Stimulated activated CD4-positive, alpha-beta T cell treated with anti-CD3 and anti-CD28 coated beads, Interleukin-1b, Interleukin-23, amount 100 ng/mL, for 1 hour (primary cell): Measurements from ENCODE around the gene HSPB6.

Source experiments
- DNase-seq, 2 donors: peaks; one replicate each; pipeline ENCODE4 v3.0.0-alpha.2; 2020; ENCODE audit warnings: low read depth in 2 of 2

HSPB6 gene

DNA sequence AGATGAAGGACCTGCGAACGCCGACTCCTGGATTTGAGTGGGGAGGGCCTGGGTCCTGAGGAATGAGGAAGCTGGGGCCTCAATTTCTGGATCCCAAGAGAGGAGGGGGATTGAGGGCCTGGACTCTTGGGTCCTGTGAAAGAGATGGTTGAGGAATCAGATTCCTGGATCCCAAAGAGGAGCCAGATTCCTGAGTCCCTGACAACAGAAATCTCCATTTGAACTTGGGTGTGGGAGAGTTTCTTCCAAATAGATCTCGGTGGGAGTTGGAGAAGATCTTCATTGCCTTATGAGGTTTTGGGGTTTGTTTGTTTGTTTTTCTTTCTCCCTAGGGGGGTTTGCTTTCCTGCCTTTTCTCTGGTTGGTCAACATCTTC is 10.8 kb downstream of the HSPB6 start:
- no peak for DNase-seq

GRCh38 chr19:35745328-35746086 is 11.3 kb downstream of the HSPB6 start, which contains the start of the genes PSENEN and U2AF1L4:
Gene PSENEN, plus strand, starts transcription at chr19:35745651. Its CDS starts 280 bp downstream, at chr19:35745931.
Gene U2AF1L4, minus strand, starts transcription at chr19:35745418. Its CDS starts 27 bp downstream, at chr19:35745391.
- peak; percentile 78 to 96 for DNase-seq

DNA sequence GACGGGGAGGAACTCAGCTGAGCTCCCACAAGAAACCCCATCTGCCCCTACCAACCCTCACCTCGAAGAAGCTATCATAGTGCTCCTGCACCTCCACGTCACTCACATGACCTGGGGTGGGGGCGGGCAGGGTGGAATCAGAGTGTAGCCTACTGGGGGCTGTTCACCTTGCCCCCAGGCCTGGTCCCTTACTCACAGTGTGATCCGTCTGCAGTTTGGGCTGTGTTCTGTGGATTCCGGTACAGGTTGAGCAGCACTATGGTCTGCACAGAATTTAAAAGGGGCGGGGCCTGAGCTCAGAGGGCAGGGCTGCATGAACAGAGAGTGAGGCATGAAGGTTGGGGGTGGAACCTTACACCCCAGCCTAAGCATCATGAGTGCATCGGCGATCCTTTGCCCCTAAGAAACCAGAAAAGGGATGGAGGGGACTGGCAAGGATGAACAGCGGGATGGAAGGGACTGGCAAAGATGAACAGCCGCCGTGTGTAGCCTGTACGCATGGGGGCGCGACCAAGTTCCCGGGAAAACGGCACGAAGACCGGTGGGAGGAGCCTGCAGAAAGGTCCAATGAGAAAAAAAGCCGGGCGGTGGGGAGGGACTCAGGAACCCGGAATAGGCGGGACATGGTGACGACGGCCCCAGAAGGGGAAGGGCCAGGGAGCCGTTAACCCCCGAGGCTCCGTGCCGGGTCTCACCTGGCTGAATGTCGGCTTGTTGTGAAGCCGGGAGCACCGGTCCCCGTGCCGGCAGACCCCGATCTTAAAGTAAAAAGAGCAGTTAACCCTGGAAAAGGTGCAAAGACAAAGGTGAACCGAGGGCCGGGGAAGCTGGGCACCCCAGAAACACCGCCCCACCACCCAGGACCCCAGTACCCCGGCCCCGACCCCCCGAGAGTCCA is 12.2 kb downstream of the HSPB6 start:
- DNase-seq = peak; percentile 79 to 83

DNA sequence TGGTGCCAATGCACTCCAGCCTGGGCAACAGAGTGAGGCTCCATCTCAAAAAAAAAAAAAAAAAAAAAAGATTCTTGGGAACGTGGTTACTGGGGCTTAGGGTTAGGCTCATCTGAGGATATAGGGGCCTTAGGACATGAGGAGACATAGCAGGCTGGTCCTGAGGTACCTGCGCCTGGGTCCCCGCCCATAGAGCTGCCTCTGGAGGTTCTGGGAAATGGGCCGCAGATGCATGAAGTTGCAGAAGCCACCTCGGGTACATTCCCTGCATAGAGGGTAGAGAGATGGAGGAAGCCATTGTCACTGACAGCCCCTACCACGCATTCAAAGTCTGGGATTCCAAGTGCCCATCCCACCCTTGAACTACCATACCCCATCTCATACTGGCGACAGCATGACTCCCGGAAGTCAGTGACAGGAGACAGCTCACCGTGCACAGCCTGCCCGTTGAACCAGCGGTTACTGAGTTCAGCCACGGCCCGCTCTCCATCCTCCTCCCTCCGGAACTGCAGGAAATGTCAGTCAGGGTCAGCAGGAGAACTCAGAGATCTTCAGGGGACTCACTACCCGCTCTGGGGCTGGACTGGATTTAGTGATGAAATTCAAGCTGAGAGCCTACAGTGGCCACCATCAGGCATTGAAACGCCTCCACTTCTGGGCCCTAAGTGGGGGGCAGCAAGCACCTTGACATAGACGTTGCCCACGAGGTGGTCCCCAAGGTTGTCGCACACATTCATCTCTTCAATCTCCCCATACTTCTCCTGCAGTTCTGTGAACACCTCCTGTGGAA is 13.0 kb downstream of the HSPB6 start:
- DNase-seq = no peak

GRCh38 chr19:35742121-35742724 is 14.6 kb downstream of the HSPB6 start, which contains the start of gene IGFLR1:
Gene IGFLR1, minus strand, starts transcription at chr19:35742452. Its CDS starts 1,272 bp downstream, at chr19:35741180.
- DNase-seq = peak in 1 of 2 donors; percentile 41

GRCh38 chr19:35741203-35741515 is 15.7 kb downstream of the HSPB6 start:
- no peak for DNase-seq

DNA sequence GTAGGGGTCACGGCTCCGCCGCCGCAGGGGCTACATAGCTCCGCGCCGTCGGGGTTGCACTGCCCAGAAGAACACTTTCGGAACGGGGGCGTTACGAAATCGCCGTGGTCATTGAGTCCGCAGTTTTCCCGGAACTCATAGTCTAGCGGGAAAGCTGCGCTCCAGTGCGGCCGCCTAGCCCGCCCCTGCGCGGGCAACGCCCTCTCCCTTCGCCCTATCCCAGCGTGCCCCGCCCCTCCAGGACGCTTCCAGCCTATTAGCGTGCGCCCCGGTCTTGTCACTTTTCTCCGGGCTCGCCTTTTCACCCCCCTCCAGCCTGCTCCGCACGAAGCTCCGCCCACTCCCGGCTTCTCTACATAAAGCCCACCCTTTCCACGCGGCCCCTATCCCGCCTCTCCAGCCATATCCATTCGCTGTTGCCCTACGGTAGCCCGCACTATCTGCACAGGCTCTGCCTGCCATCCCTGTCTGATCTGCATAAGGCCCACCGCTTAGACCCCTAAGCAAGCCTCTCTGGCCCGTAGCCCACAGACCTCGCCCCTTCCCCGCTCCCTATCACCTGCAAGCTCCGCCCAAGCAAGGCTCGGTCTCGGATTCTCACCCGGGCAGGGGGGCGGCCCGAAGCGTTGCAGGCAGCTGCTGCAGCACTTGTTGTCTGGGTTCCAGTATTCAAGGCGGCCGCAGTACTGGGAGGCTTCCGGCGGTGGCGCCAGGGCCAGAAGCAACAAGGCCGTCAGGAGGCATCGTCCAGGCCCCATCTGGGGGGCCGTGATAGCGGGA is 16.2 kb downstream of the HSPB6 start:
- peak; percentile 80 to 86 for DNase-seq

GRCh38 chr19:35740108-35740422 is 16.8 kb downstream of the HSPB6 start:
- DNase-seq = no peak

GRCh38 chr19:35739275-35740107 is 17.3 kb downstream of the HSPB6 start:
- no peak for DNase-seq

- DNase-seq = no peak
Observed at GRCh38 chr19:35738887-35739229, 18.0 kb downstream of the HSPB6 start.

DNA sequence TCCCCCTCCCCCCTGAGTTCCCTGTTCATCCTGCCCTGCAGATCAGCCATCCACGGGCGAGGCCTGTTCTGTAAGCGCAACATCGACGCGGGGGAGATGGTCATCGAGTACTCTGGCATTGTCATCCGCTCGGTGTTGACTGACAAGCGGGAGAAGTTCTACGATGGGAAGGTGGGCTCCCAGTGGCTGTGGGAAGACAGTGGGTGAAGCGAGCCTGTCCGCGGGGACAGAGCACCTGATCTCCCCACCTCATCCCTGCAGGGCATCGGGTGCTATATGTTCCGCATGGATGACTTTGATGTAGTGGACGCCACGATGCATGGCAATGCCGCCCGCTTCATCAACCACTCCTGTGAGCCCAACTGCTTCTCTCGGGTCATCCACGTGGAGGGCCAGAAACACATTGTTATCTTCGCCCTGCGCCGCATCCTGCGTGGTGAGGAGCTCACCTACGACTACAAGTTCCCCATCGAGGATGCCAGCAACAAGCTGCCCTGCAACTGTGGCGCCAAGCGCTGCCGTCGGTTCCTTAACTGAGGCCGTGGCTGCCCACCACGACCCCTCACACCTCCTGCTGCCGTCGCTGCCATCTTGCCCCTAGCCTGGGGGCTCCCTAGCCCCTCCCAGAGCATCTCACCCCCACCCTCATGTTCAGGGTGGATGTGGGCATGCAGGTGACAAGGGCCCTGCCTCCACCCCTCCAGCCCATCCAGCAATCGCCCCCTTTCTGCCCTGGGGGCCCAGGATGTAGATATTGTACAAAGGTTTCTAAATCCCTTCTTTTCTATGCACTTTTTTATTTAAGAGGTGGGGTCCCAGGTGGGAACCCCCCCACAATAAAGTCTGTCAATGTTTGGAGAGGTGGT is 18.6 kb downstream of the HSPB6 start:
- no peak for DNase-seq

DNA sequence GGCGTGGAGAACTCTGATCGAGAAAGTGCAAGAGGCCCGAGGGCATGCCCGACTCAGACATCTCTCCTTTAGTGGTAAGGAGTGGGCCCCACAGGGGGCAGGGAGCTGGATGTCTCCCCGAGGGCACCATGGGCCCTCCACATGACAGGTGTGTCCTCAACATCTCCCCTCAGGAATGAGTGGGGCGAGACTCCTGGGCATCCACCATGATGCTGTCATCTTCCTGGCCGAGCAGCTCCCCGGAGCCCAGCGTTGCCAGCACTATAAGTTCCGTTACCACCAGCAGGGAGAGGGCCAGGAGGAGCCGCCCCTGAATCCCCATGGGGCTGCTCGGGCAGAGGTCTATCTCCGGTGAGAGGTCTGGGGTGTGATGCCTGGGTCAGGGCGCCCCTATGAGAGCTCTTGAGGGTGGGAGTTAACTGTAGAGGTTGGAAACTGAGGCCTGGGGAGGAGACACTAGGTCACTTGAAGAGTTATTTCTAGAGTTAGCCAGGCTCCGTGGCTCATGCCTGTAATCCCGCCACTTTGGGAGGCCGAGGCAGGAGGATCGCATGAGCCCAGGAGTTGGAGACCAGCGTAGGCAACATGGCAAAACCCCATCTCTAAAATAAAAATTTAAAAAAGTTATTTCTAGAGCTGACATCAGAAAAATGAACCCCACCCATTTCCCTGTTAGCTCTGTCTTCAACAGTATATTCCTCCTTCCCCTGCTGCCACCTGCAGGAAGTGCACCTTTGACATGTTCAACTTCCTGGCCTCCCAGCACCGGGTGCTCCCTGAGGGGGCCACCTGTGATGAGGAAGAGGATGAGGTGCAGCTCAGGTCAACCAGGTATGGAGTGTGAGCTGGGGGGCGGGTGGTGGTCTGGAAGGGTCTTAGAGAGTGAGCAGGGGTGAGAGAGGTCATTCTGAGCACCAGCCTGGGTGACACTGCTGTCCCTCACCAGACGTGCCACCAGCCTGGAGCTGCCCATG is 19.6 kb downstream of the HSPB6 start:
- no peak for DNase-seq

GRCh38 chr19:35734889-35735288 is 21.9 kb downstream of the HSPB6 start:
- no peak for DNase-seq

GRCh38 chr19:35734273-35734672 is 22.6 kb downstream of the HSPB6 start:
- DNase-seq = no peak

GRCh38 chr19:35733180-35734125 is 23.4 kb downstream of the HSPB6 start:
- DNase-seq = no peak

GRCh38 chr19:35732540-35733179 is 24.2 kb downstream of the HSPB6 start:
- no peak for DNase-seq
